ENCODE measurements around the gene PFKP.

PFKP gene

GRCh38 chr10:3139216-3139910 lies 72.0 kb downstream of the PFKP start:
- no peak for DNase-seq (ENCODE audit: low read depth in 2 of 2)
- TF ChIP-seq CTCF (IDR thresholded peaks at IDR 0.05; ENCODE audit: low read depth, low read length) = no peak
- H3K4me3 ChIP-seq (replicated peaks in 1 of 2; ENCODE audit: low read depth in 2 of 2, low read length in 2 of 2) = no peak overlapping the region

DNA sequence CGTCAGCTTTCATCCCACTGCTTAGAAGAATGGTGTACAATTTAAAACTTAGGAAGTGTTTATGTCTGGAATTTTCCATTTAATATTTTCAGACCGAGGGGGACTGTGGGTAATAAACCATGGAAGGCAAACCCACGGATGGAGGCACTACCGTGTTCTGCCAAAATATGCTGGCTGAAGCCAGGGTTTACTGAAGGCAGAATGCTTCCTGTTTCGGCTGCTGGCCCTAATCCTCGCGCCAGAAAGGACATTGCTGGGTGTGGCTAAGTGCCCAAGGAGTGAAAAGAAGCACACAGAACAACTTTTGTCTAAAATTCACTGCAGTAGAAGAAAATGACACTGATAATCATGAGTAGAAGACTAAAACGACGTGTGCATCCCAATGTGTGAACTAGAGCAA lies 72.9 kb downstream of the PFKP start:
- no peak overlapping the region for H3K4me3 ChIP-seq (replicated peaks in 1 of 2; ENCODE audit: low read depth in 2 of 2, low read length in 2 of 2)
- DNase-seq (ENCODE audit: low read depth in 2 of 2) = peak in 1 of 2 donors; percentile 20
- no peak for TF ChIP-seq CTCF (IDR thresholded peaks at IDR 0.05; ENCODE audit: low read depth, low read length)

GRCh38 chr10:3141351-3142005 lies 74.1 kb downstream of the PFKP start:
- no peak for TF ChIP-seq CTCF (IDR thresholded peaks at IDR 0.05; ENCODE audit: low read depth, low read length)
- no peak overlapping the region for H3K4me3 ChIP-seq (replicated peaks in 1 of 2; ENCODE audit: low read depth in 2 of 2, low read length in 2 of 2)
- DNase-seq (ENCODE audit: low read depth in 2 of 2) = peak; percentile 49 to 61

- no peak overlapping the region for H3K4me3 ChIP-seq (replicated peaks in 1 of 2; ENCODE audit: low read depth in 2 of 2, low read length in 2 of 2)
- DNase-seq (ENCODE audit: low read depth in 2 of 2) = no peak
- TF ChIP-seq CTCF (IDR thresholded peaks at IDR 0.05; ENCODE audit: low read depth, low read length) = no peak
These were observed 75.0 kb downstream of the PFKP start for GRCh38 chr10:3142146-3142875.

DNA sequence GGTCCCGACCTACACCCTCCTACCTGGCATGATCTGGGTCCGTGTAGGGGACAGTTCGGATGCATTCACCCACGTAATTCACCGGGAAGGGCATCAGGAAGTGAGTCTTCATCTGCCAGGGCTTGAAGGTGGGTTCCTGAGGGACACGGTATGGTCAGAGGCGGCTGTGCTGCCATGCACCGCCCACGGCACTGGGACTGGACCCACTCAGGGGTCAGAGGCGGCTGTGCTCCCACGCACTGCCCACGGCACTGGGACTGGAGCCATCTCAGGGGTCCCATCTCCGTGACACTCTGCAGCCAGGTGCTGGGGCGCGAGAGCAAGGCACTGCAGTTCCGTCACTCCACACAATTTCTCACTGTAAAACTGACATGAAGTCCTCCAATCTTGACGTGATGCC lies 76.0 kb downstream of the PFKP start:
- no peak for DNase-seq (ENCODE audit: low read depth in 2 of 2)
- TF ChIP-seq CTCF (IDR thresholded peaks at IDR 0.05; ENCODE audit: low read depth, low read length) = no peak

DNA sequence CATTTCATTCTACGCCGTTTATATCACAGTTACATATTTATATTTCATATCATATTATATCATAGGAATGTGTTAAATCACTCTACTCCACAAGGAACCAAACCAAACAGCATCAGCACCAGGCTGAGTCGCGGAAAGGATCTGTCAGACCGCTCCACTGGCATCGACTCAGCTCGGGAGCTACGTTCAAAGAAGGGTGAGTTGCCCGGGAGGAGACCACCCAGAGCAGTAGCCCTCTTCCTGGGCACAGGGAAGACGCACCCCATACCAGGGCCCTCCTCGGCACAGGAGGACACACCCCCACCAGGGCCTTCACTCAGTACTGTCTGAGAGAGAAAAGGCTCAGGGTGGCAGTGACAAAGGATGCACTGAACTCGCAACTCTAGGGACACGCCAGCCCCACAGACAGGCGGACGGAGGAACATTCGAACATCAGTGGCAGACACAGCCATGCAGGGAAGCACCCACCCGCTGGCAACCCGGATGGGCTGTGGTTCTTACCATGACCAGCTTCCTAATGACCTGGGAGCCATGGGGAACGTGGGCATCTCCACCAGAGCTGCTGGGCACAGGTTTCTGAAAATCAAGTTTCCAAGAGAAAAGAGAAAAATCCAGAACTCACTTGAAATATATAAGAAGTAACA lies 76.6 kb downstream of the PFKP start:
- no peak overlapping the region for H3K4me3 ChIP-seq (replicated peaks in 1 of 2; ENCODE audit: low read depth in 2 of 2, low read length in 2 of 2)
- DNase-seq (ENCODE audit: low read depth in 2 of 2) = no peak
- no peak for TF ChIP-seq CTCF (IDR thresholded peaks at IDR 0.05; ENCODE audit: low read depth, low read length)

More for the DNA sequence above, 76.0 kb downstream of the PFKP start:
- H3K4me3 ChIP-seq (replicated peaks in 1 of 2; ENCODE audit: low read depth in 2 of 2, low read length in 2 of 2) = no peak overlapping the region

Data from cardiac fibroblast (primary cell).